ENCODE measurements around the gene NFIA.

Gene NFIA

GRCh38 chr1:61300899-61301298 is 218.5 kb downstream of the NFIA start:
- no peak overlapping the region for H3K27ac ChIP-seq
- no peaks in the 10 kb centered on the region for H3K36me3 ChIP-seq (ENCODE audit: insufficient read depth, low read length)
- H3K9ac ChIP-seq (ENCODE audit: insufficient read length): no peak overlapping the region
- TF ChIP-seq POLR2AphosphoS5 (IDR thresholded peaks at IDR 0.05; ENCODE audit: borderline replicate concordance, low read depth, low read length) (no peak), EZH2 (IDR thresholded peaks at IDR 0.05) (no peak), FOXP2 (optimal IDR thresholded peaks at IDR 0.05; ENCODE audit: control extremely low read depth, extremely low read length, insufficient read depth) (no peak)
- DNase-seq (ENCODE audit: low read depth, low spot score): no peak
- no peak overlapping the region for H3K4me3 ChIP-seq
- no peaks in the 10 kb centered on the region for H3K9me3 ChIP-seq (ENCODE audit: low read depth, low read length)

DNA sequence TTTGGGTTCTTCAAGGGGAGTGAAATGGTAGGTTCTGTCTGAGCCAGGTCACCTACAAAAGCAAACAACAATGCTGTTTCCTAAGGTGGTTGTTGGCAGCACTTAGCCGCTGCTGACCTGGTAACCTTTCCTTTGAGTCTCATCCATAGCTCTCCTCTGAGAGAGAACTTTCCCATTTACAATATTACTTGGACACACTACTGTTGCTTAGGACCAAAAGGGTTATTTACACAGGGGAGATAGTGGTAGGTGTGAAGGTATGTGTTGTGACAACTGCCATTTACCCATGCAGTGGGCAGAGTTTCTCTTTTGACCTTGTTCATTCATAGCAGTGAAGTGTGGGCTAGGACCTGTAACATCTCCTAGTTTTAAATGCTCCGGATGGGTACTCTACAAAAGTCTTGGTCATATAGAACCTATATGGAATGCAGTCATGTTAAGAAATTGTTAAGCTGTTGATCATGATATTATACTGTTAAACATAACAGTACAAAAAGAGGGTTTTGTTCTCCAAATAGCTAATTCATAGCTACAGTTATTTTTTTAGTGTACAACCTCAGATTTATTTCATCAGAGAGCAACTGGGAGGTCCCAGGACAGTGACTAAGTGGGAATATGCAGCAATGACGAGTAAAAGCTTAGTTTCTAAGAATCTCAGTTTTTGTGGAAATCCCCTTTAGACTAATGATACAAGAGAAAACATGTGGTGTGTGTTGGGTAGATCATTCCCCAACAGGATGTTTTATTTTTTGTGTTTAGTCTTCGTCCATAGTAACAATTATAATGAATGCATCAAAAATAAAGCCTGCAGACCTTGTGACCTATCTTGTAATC is 219.7 kb downstream of the NFIA start:
- Histone ChIP-seq H3K9me3 (ENCODE audit: low read depth, low read length) (no peaks in the 10 kb centered on the region), H3K36me3 (ENCODE audit: insufficient read depth, low read length) (no peaks in the 10 kb centered on the region), H3K9ac (ENCODE audit: insufficient read length) (no peak overlapping the region), H3K27ac (no peak overlapping the region), H3K4me3 (no peak overlapping the region)
- TF ChIP-seq POLR2AphosphoS5 (IDR thresholded peaks at IDR 0.05; ENCODE audit: borderline replicate concordance, low read depth, low read length) (no peak), EZH2 (IDR thresholded peaks at IDR 0.05) (no peak), FOXP2 (optimal IDR thresholded peaks at IDR 0.05; ENCODE audit: control extremely low read depth, extremely low read length, insufficient read depth) (no peak)
- DNase-seq (ENCODE audit: low read depth, low spot score): no peak

DNA sequence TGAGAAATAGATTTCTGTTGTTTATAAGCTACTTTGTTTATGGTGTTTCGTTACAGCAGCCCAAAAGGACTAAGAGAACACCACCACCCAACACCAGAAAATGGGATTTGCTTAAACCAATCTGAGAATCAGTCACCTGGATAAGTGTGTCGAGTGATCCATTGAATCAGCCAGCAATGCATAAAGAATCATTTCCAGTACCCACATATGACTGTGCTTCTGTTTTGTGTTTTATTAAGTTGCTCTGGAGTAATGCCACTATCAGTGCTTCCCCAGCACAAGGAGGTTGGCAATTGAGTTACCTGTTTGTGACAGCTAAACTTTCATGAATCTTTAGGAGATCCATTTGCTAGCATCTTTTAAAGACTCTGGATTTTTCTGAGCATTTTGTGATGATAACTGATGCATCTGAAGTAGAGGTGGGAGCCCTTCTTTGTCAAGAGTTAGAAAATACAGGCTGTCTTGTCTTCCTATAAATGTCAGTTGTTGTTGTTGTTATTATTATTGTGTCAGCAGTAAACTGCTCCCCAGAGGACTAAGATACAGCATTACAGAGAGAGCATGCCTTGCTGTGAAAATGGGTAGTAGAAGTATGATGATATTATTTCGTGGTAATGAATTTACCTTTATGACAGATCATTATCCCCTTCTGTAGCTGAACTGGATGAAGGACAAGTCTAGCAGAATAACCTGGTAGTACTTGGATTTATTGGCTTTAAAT is 225.2 kb downstream of the NFIA start:
- Histone ChIP-seq H3K9ac (ENCODE audit: insufficient read length) (no peak overlapping the region), H3K9me3 (ENCODE audit: low read depth, low read length) (no peaks in the 10 kb centered on the region), H3K36me3 (ENCODE audit: insufficient read depth, low read length) (no peaks in the 10 kb centered on the region), H3K4me3 (no peak overlapping the region), H3K27ac (no peak overlapping the region)
- DNase-seq (ENCODE audit: low read depth, low spot score): no peak
- TF ChIP-seq FOXP2 (optimal IDR thresholded peaks at IDR 0.05; ENCODE audit: control extremely low read depth, extremely low read length, insufficient read depth) (no peak), EZH2 (IDR thresholded peaks at IDR 0.05) (no peak), POLR2AphosphoS5 (IDR thresholded peaks at IDR 0.05; ENCODE audit: borderline replicate concordance, low read depth, low read length) (no peak)

DNA sequence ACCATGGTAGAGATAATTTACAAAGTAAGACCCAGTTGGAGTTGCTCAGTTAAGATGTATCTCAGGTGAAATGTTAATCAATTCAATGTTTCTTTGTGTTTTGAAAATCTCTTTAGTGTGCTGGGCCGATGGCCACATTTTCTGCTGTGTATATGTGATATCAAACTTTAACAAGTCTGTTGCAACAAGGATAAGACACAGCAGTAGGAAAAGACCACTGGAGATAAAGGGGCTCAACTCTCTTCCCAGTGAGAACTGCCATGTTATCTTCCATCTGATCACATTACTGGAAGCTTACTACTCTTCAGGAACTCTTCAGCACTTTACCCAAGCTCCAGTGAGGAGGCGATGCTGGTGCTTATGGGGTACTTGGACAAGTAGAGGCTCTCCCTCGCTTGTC is 227.7 kb downstream of the NFIA start:
- no peaks in the 10 kb centered on the region for H3K9me3 ChIP-seq (ENCODE audit: low read depth, low read length)
- no peak overlapping the region for H3K9ac ChIP-seq (ENCODE audit: insufficient read length)
- no peaks in the 10 kb centered on the region; the same call in 1 of the 2 replicates for H3K36me3 ChIP-seq (ENCODE audit: insufficient read depth, low read length)
- H3K4me3 ChIP-seq: no peak overlapping the region
- TF ChIP-seq POLR2AphosphoS5 (IDR thresholded peaks at IDR 0.05; ENCODE audit: borderline replicate concordance, low read depth, low read length) (no peak), EZH2 (IDR thresholded peaks at IDR 0.05) (no peak), FOXP2 (optimal IDR thresholded peaks at IDR 0.05; ENCODE audit: control extremely low read depth, extremely low read length, insufficient read depth) (no peak)
- peak overlapping the region; percentile 53; the same call in 1 of the 2 replicates for H3K27ac ChIP-seq
- no peak for DNase-seq (ENCODE audit: low read depth, low spot score)

- DNase-seq (ENCODE audit: low read depth, low spot score): peak; percentile 50
- Histone ChIP-seq H3K27ac (peak overlapping the region; percentile 53; the same call in 1 of the 2 replicates), H3K9ac (ENCODE audit: insufficient read length) (no peak overlapping the region), H3K4me3 (no peak overlapping the region), H3K36me3 (ENCODE audit: insufficient read depth, low read length) (no peaks in the 10 kb centered on the region; the same call in 1 of the 2 replicates), H3K9me3 (ENCODE audit: low read depth, low read length) (no peaks in the 10 kb centered on the region)
- 0 out of 2 replicates have a peak, but pooled peaks have one; percentile 22 for TF ChIP-seq POLR2AphosphoS5 (IDR thresholded peaks at IDR 0.05; ENCODE audit: borderline replicate concordance, low read depth, low read length)
- no peak for TF ChIP-seq FOXP2 (optimal IDR thresholded peaks at IDR 0.05; ENCODE audit: control extremely low read depth, extremely low read length, insufficient read depth)
Observed at GRCh38 chr1:61310538-61310937, 228.2 kb downstream of the NFIA start.

- no peak for TF ChIP-seq EZH2 (IDR thresholded peaks at IDR 0.05)
- DNase-seq (ENCODE audit: low read depth, low spot score): no peak
- H3K36me3 ChIP-seq (ENCODE audit: insufficient read depth, low read length): no peaks in the 10 kb centered on the region; the same call in 1 of the 2 replicates
- no peak overlapping the region for H3K27ac ChIP-seq
- H3K9me3 ChIP-seq (ENCODE audit: low read depth, low read length): no peaks in the 10 kb centered on the region
- H3K9ac ChIP-seq (ENCODE audit: insufficient read length): no peak overlapping the region
- no peak overlapping the region for H3K4me3 ChIP-seq
Observed at GRCh38 chr1:61313906-61314422, 231.6 kb downstream of the NFIA start.

DNA sequence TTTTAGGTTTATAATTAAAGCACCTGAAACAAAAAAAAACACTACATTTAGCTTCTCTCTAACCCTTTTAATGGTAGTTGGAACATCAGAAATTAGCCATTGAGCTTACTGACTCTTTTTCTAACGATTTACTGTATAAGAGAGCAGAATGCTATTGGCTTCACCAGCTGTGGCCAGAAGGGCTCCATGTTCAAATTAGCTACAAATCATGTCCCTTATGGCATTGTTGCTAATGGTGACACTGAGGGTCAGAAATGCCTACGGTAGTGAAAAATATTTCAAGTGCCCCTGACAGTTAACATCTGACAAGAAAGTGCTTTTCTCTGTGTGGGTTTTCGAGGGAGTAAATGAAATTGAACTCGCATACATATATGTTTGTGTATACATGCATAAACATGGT is 232.7 kb downstream of the NFIA start:
- Histone ChIP-seq H3K9me3 (ENCODE audit: low read depth, low read length) (no peaks in the 10 kb centered on the region), H3K9ac (ENCODE audit: insufficient read length) (no peak overlapping the region), H3K4me3 (no peak overlapping the region), H3K36me3 (ENCODE audit: insufficient read depth, low read length) (no peaks in the 10 kb centered on the region; the same call in 1 of the 2 replicates), H3K27ac (no peak overlapping the region)
- no peak for DNase-seq (ENCODE audit: low read depth, low spot score)
- TF ChIP-seq FOXP2 (optimal IDR thresholded peaks at IDR 0.05; ENCODE audit: control extremely low read depth, extremely low read length, insufficient read depth) (no peak), EZH2 (IDR thresholded peaks at IDR 0.05) (no peak), POLR2AphosphoS5 (IDR thresholded peaks at IDR 0.05; ENCODE audit: borderline replicate concordance, low read depth, low read length) (no peak)

- Histone ChIP-seq H3K9ac (ENCODE audit: insufficient read length) (no peak overlapping the region), H3K4me3 (no peak overlapping the region), H3K9me3 (ENCODE audit: low read depth, low read length) (no peaks in the 10 kb centered on the region), H3K27ac (no peak overlapping the region), H3K36me3 (ENCODE audit: insufficient read depth, low read length) (no peaks in the 10 kb centered on the region; the same call in 1 of the 2 replicates)
- no peak for DNase-seq (ENCODE audit: low read depth, low spot score)
- TF ChIP-seq POLR2AphosphoS5 (IDR thresholded peaks at IDR 0.05; ENCODE audit: borderline replicate concordance, low read depth, low read length) (no peak), FOXP2 (optimal IDR thresholded peaks at IDR 0.05; ENCODE audit: control extremely low read depth, extremely low read length, insufficient read depth) (no peak), EZH2 (IDR thresholded peaks at IDR 0.05) (no peak)
Observed at GRCh38 chr1:61316493-61316892, 234.1 kb downstream of the NFIA start.
